ENCODE measurements around the gene RNF144A.

DNA sequence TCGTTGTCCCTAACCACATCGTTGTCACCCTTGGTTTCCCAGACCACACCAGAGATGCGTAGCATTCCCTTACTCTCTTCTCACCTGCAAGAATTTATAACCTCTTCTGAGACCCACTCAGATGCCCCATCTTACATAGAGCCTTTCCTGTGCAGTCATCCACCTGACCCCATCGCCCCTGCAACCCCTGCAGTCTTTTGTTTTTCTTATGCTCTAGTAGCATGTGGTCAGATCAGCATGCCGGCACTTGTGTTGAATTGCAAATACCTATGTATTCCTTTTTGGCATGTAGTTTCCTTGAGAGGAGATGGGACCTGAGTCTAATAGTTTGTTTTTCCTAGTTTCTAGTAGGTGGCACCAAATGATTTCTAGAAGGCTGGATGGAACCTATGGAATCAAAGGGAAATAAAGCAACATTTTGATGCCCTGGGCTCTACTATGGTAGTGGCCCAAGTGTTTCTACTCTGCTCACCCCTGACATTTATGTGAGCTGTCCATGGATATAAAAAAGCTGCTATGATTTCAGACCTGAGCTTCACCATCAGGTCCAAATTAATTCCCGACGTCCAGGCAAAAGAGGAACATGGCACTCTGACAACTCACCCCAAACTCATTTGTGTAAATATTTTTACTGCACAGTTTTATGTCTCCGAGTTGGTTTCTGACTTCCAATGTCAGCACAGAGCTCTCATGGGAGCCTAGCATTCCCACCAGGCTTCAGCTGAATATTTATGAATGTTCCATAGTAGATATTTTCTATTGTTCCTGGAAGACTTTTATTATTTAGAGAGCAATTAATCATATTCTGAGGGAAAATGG is 143.6 kb downstream of the RNF144A start:
- TF ChIP-seq EZH2 (optimal IDR thresholded peaks at IDR 0.05; ENCODE audit: low read depth, low read length) (no peak), CTCF (IDR thresholded peaks at IDR 0.05; ENCODE audit: low read length) (no peak)

All from MM.1S (cell line).